GM10248 (cell line): ENCODE results near the gene UCN3.

Source experiments
- CTCF ChIA-PET: fragments of 300-600 bp; sonication (Branson Sonifier 250); formaldehyde crosslinking; extraction: SDS; loops from one replicate; lab custom pipeline; 2021; ENCODE audit warnings: antibody characterized with exemption; lab: Yijun Ruan, JAX
- POLR2A ChIA-PET: fragments of 350-650 bp; sonication (Branson Sonifier 250); formaldehyde crosslinking; extraction: SDS; loops from one replicate; lab custom pipeline; 2020; ENCODE audit warnings: antibody characterized with exemption; lab: Yijun Ruan, JAX
- DNase-seq: peaks from one replicate; pipeline ENCODE4 v3.0.0; 2012; ENCODE audit errors: extremely low spot score
- CTCF ChIP-seq: IDR thresholded peaks from 2 replicates; pipeline ENCODE4 v1.5.1; 2012; ENCODE audit warnings: mild to moderate bottlenecking, low read depth; ENCODE audit errors: extremely low read depth, missing control alignments, control extremely low read depth

UCN3 gene

GRCh38 chr10:5423771-5424170 is 59.0 kb downstream of the UCN3 start:
- POLR2A ChIA-PET, result no interaction called here
- TF ChIP-seq CTCF, result no peak
- CTCF ChIA-PET, result interaction anchor here (1.0 to 4.7 kb wide), 8 partner anchors 10 to 609 kb away, joined by 3 to 47 read pairs (median 6); no protein-coding TSS in a partner anchor
- no peak for DNase-seq
